Glutamatergic neuron (in vitro differentiated cells): ENCODE results near the gene GTF2IRD1. TPM values are rescaled to one million over a fixed set of nuclear protein-coding genes. Genes with fewer than 3 reads are reported as not detected.

Experiments used
- DNase-seq: peaks from one replicate; pipeline ENCODE4 v3.0.0; 2022
- H3K27ac Mint-ChIP-seq: one replicate; pipeline ENCODE4 v1.8.0; 2020; ENCODE audit warnings: mild to moderate bottlenecking, mixed read lengths, inconsistent platforms; ENCODE audit not compliant: unreplicated experiment
- H3K27me3 Mint-ChIP-seq: one replicate; pipeline ENCODE4 v1.8.0; 2020; ENCODE audit warnings: mild to moderate bottlenecking, moderate library complexity, mixed read lengths, inconsistent platforms; ENCODE audit not compliant: unreplicated experiment
- H3K36me3 Mint-ChIP-seq: one replicate; pipeline ENCODE4 v1.8.0; 2020; ENCODE audit warnings: mild to moderate bottlenecking, mixed read lengths, inconsistent platforms; ENCODE audit not compliant: unreplicated experiment
- H3K4me1 Mint-ChIP-seq: one replicate; pipeline ENCODE4 v1.8.0; 2020; ENCODE audit warnings: mild to moderate bottlenecking, low read depth, mixed read lengths, inconsistent platforms; ENCODE audit not compliant: unreplicated experiment
- H3K4me3 Mint-ChIP-seq: one replicate; pipeline ENCODE4 v1.8.0; 2020; ENCODE audit warnings: mild to moderate bottlenecking, mixed read lengths, inconsistent platforms; ENCODE audit not compliant: unreplicated experiment
- H3K9me3 Mint-ChIP-seq: one replicate; pipeline ENCODE4 v1.8.0; 2020; ENCODE audit warnings: mild to moderate bottlenecking, moderate library complexity, mixed read lengths, inconsistent platforms; ENCODE audit not compliant: unreplicated experiment
- total RNA-seq: library from RNA; stranded (reverse); fragmentation: NEBNext Ultra II Directional; extraction: Animal tissue kit (Norgen Biotek cat#: 25700); gene quantifications from one replicate; pipeline ENCODE4 v1.2.1, GENCODE V29; 2021; ENCODE audit not compliant: unreplicated experiment
- TF ChIP-seq, protein P1 (sequence below): fragments of 200-600 bp; sonication (generic); IDR thresholded peaks from one replicate; pipeline ENCODE4 v1.5.0; 2021; ENCODE audit not compliant: partially characterized antibody, unreplicated experiment

The GTF2IRD1 gene
- total RNA-seq, 1 donor from 2014 or later = 59.4 TPM

DNA sequence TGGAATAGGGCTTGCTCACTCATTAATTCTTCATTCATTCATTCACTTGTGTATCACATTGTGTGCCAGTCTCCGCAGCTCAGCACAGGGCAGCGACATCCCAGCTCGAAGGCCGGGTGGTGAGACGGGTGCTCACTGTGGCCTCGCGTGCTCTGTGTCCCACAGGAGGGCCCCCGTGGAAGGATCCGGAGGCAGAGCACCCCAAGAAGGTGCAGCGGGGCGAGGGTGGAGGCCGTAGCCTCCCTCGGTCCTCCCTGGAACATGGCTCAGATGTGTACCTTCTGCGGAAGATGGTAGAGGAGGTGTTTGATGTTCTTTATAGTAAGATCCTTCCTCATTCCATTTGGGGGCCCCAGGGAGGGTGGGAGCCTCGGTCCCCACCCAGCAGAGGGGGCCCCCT lies 61.6 kb downstream of the GTF2IRD1 start:
- Mint-ChIP-seq H3K27me3 (peaks cover 6% of the 10 kb centered on the region), H3K4me1 (no peaks in the 10 kb centered on the region), H3K4me3 (no peak overlapping the region), H3K27ac (no peak overlapping the region), H3K36me3 (no peaks in the 10 kb centered on the region), H3K9me3 (peaks cover 3% of the 10 kb centered on the region)
- no peak for DNase-seq
- TF ChIP-seq, protein P1, sequence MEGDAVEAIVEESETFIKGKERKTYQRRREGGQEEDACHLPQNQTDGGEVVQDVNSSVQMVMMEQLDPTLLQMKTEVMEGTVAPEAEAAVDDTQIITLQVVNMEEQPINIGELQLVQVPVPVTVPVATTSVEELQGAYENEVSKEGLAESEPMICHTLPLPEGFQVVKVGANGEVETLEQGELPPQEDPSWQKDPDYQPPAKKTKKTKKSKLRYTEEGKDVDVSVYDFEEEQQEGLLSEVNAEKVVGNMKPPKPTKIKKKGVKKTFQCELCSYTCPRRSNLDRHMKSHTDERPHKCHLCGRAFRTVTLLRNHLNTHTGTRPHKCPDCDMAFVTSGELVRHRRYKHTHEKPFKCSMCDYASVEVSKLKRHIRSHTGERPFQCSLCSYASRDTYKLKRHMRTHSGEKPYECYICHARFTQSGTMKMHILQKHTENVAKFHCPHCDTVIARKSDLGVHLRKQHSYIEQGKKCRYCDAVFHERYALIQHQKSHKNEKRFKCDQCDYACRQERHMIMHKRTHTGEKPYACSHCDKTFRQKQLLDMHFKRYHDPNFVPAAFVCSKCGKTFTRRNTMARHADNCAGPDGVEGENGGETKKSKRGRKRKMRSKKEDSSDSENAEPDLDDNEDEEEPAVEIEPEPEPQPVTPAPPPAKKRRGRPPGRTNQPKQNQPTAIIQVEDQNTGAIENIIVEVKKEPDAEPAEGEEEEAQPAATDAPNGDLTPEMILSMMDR = no peak

DNA sequence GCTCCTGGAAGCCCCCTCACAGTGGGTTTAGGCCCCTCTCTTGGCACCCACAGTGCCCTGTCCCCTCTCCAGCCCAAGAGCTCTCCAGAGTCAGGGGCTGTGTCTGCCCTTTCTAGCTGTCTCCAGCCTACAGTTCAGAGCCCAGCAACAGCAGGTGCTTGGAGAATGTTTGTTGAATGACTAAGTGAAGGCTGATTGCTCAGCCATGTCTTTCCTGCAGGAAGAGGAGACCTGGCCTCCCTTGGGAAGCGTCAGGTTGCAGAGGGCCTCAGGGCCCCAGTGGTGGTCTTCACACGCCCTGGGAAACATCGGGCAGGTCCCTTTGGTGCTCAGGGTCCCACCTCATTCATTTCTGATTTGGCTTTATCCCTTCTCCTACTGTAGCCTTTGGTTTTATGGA lies 62.5 kb downstream of the GTF2IRD1 start:
- Mint-ChIP-seq H3K4me3 (no peak overlapping the region), H3K9me3 (peaks cover 5% of the 10 kb centered on the region), H3K4me1 (no peaks in the 10 kb centered on the region), H3K36me3 (no peaks in the 10 kb centered on the region), H3K27ac (no peak overlapping the region), H3K27me3 (peaks cover 9% of the 10 kb centered on the region)
- TF ChIP-seq, protein P1 = no peak
- DNase-seq = no peak

DNA sequence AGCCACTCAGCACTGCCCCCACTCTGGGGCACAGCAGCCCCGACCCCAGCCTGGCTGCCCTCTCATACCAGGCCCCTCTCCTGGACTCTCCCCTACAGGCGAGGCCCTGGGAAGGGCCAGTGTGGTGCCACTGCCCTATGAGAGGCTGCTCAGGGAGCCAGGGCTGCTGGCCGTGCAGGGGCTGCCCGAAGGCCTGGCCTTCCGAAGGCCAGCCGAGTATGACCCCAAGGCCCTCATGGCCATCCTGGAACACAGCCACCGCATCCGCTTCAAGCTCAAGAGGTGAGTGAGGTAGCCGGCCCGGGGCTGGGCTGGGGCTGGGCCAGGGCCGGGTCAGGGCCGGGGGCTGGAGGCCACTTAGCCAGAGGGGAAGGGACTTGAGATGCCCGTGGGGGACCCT lies 64.3 kb downstream of the GTF2IRD1 start:
- no peaks in the 10 kb centered on the region for H3K36me3 Mint-ChIP-seq
- no peaks in the 10 kb centered on the region for H3K4me1 Mint-ChIP-seq
- no peak overlapping the region for H3K27ac Mint-ChIP-seq
- peaks cover 6% of the 10 kb centered on the region for H3K9me3 Mint-ChIP-seq
- H3K4me3 Mint-ChIP-seq = no peak overlapping the region
- TF ChIP-seq, protein P1 = no peak
- DNase-seq = no peak
- peaks cover 13% of the 10 kb centered on the region for H3K27me3 Mint-ChIP-seq

DNA sequence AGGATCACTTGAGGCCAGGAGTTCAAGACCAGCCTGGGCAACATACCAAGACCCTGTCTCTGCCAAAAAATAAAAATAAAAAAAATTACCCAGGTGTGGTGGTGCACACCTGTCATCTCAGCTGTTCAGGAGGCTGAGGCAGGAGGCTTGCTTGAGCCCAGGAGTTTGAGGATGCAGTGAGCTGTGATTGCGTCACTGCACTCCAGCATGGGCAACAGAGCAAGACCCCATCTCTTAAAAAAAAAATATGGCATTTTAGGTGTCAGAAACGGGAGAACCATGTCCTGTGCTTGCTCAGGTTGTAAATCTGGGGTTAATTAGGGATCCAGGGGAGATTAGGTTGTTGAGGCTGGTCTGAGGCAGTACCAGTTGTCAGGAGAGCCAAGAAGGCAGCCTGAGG lies 64.9 kb downstream of the GTF2IRD1 start:
- H3K27me3 Mint-ChIP-seq = peaks cover 13% of the 10 kb centered on the region
- H3K36me3 Mint-ChIP-seq = no peaks in the 10 kb centered on the region
- no peak for DNase-seq
- H3K27ac Mint-ChIP-seq = no peak overlapping the region
- peaks cover 8% of the 10 kb centered on the region for H3K9me3 Mint-ChIP-seq
- H3K4me3 Mint-ChIP-seq = no peak overlapping the region
- H3K4me1 Mint-ChIP-seq = no peaks in the 10 kb centered on the region
- TF ChIP-seq, protein P1 = no peak

DNA sequence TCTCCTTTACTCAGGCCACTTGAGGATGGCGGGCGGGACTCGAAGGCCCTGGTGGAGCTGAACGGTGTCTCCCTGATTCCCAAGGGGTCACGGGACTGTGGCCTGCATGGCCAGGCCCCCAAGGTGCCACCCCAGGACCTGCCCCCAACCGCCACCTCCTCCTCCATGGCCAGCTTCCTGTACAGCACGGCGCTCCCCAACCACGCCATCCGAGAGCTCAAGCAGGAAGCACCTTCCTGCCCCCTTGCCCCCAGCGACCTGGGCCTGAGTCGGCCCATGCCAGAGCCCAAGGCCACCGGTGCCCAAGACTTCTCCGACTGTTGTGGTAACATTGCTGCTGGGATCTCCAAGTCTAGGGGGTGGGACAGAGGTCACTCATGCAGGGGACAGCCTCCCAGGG lies 65.7 kb downstream of the GTF2IRD1 start:
- Mint-ChIP-seq H3K27me3 (peaks cover 13% of the 10 kb centered on the region), H3K36me3 (no peaks in the 10 kb centered on the region), H3K27ac (no peak overlapping the region), H3K9me3 (peaks cover 9% of the 10 kb centered on the region), H3K4me1 (no peaks in the 10 kb centered on the region), H3K4me3 (no peak overlapping the region)
- TF ChIP-seq, protein P1 = no peak
- no peak for DNase-seq
